Endometrium (tissue), 2 donors: ENCODE data around the gene PRSS21.

Experiments
- FAIRE-seq: peaks from 2 replicates; lab custom pipeline; 2012; peaks lifted over from hg19 to GRCh38; lab: Jason Lieb, UNC
- donor health status: control.
- donor health status: control.

PRSS21 gene

GRCh38 chr16:2816751-2817339 lies at the start of gene PRSS21:
Gene PRSS21 (plus strand): TSS chr16:2817237. CDS start chr16:2817269, 32 bp downstream.
- FAIRE-seq, result no peak

GRCh38 chr16:2767891-2768290 lies 49.1 kb upstream of the PRSS21 start:
- no peak for FAIRE-seq

DNA sequence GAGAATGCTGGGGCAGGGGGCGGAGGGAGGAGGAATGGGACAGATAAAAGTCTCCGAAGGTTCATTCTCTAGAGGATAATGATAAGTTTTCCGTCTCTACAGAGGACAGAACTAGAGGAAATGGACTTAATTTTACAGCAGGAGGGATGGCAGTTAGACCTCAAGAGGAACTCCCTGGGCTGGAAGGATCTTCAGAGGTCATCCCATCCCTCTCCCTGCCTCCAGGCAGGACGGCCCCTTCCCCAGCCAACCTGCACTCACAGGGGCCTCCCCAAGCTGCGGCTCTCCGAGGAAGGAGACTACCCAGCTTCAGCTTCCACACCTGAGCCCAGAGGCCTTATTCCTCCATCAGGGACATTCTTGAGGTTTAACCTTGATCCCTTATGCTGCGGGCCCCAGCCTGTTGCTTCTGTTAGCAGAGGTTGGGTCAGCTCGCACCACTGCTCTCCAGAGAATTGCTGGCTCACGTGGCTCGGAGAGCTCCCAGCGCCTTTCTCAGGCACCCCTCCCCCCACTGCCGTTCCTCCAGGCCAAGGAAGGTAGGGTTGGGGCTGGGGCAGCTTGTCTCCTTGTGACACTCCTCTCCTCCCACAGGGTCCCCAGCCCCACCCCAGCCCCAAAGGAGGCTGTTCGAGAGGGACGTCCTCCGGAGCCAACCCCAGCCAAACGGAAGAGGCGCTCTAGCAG lies 48.5 kb upstream of the PRSS21 start:
- FAIRE-seq, result no peak

GRCh38 chr16:2769100-2769529 lies 47.9 kb upstream of the PRSS21 start:
- no peak for FAIRE-seq

GRCh38 chr16:2769675-2770056 lies 47.4 kb upstream of the PRSS21 start:
- FAIRE-seq, result no peak

DNA sequence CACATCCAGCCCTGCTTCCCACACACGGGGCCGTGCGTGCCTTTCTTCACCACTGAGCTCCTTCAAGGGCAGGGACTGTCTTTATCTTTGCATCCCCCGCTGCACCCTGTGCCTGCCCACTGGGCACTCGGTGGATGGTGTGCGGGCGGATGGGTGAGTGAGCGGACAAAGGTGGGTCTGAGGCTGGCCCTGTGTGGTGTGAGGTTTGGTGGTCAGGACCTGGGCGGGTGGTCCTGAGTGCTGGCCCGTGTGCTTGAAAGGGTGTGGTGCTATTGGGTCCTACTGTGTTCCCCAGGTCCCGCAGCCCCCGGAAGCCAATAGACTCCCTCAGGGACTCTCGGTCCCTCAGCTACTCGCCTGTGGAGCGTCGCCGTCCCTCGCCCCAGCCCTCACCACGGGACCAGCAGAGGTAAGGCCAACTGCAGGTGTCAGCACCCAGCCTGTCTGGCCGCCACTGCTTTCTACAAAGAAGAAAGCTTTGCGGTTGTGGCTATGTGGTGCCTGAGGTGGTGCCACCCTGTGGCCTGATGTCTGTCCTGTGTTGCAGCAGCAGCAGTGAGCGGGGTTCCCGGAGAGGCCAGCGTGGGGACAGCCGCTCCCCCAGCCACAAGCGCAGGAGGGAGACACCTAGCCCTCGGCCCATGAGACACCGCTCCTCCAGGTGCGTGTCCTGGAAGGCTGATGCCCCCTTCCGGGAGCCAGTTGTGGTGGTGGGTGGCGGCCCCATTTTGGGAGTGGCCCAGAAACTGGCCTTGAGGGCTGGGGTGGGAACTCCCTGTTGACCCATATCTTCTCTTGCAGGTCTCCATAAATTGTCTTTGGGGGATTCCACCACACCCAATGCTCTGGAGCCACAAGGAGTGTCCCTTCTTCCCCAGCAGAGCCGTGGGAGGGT lies 46.7 kb upstream of the PRSS21 start:
- no peak for FAIRE-seq

DNA sequence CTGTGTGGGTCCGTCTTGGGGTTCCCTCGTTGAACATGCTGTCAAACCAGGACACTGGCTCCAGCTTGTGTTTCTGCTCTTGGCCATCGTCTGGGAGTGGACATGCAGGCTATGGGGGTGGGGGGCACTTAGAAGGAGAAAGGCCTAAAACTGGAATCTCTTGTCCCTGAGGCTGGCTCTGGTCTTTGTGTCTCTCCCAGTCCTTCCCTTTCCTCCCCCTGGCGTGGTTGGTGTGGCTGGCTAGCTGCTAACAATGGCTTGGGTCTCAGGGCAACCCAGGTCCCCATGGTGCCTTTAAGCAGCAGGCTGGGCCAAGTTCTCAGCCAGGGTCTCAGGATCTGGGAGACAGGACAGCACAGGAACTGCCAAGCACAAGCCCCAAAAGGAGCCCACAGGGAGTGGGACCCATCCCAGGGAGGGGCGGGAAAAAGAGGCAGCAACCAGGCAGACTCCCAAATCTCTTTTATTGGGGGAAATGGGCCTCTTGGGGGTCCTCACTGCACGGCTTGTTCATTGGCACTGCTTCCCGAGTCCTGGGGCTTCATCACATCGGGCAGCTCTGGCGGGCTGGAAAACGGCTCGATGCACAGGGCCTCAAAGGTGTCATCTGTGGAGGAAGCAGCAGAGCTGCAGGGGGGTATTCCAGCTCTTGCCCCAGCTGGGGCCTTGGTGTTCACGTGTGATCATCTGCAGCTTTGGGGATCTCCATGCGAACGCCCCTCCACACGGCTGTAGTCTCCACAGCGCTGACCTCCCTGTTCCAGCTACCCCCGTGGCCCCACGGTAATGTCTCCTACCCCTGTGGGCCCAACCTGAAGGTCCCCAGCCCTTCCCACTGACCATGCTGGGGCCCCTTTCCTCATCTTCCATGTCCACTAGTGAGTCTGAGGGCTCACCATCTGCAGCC lies 45.3 kb upstream of the PRSS21 start:
- FAIRE-seq, result no peak

- FAIRE-seq, result no peak
Measured at GRCh38 chr16:2773188-2773968, 43.7 kb upstream of the PRSS21 start.

DNA sequence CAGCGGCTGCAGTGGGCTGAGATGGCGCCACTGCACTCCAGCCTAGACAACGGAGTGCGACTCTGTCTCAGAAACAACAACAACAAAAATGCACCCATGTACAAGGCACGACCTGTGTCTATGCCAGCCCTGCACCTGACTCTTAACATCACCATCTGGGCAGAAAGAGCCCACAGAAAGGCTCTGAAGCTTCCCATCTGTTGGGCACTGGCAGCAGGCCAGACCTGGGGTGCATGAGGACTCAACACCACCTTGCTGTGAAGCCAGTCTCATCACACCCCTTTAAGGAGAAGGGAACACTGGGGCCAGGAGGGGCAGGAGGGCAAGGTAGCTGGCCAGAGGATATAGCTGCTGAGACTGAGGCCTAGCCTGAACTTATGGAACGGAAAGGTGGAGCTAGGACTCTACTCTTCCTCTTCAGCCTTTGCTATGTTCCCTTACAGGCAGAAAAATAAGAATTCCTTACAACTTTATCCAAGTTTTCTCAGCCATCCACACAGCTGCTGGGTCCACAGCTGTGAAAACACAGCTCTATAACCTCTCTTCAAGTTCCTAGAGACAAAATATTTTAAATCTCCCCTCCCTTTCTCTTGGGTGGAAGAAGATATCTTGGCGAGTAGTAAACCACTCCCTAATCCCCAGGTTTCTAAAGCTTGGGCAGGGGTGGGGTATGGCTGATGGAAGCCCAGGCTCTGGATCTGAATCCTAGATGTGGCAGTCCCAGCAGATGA lies 42.7 kb upstream of the PRSS21 start:
- no peak for FAIRE-seq

GRCh38 chr16:2775131-2775716 lies 41.8 kb upstream of the PRSS21 start:
- no peak for FAIRE-seq

- FAIRE-seq, result no peak
Measured at GRCh38 chr16:2775765-2776499, 41.1 kb upstream of the PRSS21 start.

DNA sequence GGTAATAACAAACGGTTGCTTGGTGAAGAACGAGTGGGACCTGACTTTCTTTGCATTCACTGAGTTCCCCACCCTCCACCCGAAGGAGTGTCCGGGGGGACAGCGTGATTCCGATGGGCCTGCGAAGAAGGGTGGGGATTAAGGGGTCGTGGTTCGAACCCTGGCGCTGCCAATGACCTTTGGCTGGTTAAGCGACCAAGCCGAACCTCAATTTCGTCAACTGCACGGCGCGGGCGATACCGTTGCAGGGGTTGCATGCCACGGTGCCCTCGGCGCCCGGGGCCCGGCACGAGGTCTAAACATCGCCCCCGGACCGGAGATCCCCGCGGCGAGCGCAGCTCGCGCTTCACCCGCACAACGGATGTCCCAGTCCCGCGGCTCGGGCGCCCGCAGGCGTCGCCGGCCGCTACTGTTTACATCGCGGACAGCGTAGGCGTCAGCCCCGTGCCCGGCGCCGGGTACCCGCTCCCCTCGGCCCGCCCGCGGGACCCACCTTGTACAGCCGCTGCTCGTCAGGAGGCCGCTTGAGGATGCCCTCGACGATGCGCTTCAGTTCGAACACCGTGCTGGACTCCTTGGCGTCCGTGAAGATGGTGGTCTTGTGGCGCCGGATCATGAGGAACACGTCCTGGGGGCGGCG lies 40.4 kb upstream of the PRSS21 start:
- no peak for FAIRE-seq

GRCh38 chr16:2777231-2777902 lies 39.7 kb upstream of the PRSS21 start, which contains the start of gene ELOB:
Gene ELOB (minus strand): TSS chr16:2777280. CDS start chr16:2777239, 41 bp downstream.
- no peak for FAIRE-seq

DNA sequence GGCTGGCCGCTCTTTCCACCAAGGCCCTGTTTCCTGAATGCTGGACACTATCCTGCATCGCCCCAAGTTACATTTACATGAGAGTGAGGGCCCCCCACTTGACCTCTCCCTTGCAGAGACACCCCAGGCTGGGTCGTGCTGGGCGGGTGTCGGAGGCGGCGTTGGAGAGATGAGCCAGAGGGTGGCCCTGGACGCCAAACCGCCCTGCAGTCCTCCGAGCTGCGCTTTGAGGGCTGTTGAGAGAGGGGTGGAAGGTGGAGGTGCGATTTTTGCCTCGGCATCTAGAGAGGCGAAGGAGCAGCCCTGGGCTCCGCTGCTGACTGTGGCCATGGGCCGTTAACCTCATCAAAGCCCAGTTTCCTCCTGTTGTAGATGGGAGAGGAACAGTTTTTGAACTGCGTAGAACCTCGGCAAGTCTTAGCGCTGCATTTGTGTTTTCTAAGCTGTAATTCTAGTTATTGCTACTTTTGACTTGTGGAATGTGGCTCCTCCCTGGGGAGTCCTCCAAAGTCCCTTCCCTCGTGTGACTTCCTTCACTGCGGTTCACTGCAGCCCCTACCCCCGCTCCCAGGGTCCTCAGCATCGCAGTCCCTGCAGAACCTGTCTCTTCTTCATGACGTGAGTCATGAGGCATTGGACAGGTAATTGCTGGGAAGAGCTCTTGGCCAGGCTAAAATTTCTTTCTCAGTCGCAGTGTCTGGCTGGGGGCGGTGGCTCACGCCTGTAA lies 39.0 kb upstream of the PRSS21 start:
- FAIRE-seq, result no peak

DNA sequence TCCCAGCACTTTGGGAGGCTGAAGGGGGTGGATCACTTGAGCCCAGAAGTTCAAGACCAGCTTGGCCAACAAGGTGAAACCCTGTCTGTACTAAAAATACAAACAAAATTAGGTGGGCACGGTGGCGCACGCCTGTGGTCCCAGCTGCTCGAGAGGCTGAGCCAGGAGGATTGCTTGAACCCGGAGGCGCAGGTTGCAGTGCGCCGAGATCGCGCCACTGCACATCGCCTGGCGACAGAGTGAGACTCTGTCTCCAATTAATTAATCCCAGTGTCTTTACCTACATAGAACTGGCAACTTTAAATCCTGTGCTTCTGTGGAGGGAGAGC lies 38.4 kb upstream of the PRSS21 start:
- no peak for FAIRE-seq

- FAIRE-seq, result no peak
Measured at GRCh38 chr16:2779151-2779920, 37.7 kb upstream of the PRSS21 start.
